ENCODE results near the gene SYT2.

The SYT2 gene

DNA sequence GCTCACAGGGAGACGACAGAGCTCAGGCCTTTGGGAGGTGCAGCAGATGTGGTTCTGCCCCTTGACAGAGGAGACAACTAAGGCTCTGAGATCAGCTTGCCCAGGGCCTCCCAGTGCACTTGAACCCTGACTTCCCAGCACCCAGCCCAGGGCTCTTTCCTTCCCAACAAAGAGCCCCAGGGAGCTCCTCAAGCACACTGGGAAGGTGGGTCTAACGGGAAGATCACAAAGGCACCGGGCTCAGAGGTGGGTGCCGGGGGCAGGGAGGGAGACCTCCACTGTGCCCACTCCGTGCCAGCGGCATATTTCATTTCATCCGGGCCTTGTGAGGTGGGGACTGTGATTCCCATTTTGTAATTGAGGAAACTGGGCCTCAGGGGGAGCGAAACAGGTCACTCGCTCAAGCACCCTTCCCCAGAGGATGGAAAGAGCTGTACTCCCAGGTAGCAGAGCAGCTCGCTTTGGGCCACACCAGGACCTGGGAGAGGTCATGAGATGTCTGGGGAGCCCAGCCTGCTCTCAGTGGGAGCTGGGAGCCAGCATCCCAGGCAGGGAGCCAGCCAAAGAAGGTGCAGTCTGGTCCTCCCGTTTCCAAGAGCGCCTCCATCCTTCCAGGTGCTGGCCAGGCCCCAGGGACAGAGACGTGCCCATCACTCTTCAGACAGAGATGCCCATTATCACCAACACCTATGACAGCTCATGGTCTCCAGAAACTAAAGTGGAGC is 82.3 kb downstream of the SYT2 start:
- TF ChIP-seq SIN3A (IDR thresholded peaks at IDR 0.05; ENCODE audit: borderline replicate concordance, insufficient read depth, low read length), result no peak
- no peak for TF ChIP-seq FOXP2 (optimal IDR thresholded peaks at IDR 0.05; ENCODE audit: borderline replicate concordance, extremely low read depth, extremely low read length, insufficient read depth)
- TF ChIP-seq TAF1 (IDR thresholded peaks at IDR 0.05; ENCODE audit: borderline replicate concordance, insufficient read depth, low read length), result no peak
- no peak for TF ChIP-seq POLR2AphosphoS5 (IDR thresholded peaks at IDR 0.05; ENCODE audit: low read depth, low read length)
- TF ChIP-seq, protein P1, sequence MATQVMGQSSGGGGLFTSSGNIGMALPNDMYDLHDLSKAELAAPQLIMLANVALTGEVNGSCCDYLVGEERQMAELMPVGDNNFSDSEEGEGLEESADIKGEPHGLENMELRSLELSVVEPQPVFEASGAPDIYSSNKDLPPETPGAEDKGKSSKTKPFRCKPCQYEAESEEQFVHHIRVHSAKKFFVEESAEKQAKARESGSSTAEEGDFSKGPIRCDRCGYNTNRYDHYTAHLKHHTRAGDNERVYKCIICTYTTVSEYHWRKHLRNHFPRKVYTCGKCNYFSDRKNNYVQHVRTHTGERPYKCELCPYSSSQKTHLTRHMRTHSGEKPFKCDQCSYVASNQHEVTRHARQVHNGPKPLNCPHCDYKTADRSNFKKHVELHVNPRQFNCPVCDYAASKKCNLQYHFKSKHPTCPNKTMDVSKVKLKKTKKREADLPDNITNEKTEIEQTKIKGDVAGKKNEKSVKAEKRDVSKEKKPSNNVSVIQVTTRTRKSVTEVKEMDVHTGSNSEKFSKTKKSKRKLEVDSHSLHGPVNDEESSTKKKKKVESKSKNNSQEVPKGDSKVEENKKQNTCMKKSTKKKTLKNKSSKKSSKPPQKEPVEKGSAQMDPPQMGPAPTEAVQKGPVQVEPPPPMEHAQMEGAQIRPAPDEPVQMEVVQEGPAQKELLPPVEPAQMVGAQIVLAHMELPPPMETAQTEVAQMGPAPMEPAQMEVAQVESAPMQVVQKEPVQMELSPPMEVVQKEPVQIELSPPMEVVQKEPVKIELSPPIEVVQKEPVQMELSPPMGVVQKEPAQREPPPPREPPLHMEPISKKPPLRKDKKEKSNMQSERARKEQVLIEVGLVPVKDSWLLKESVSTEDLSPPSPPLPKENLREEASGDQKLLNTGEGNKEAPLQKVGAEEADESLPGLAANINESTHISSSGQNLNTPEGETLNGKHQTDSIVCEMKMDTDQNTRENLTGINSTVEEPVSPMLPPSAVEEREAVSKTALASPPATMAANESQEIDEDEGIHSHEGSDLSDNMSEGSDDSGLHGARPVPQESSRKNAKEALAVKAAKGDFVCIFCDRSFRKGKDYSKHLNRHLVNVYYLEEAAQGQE (IDR thresholded peaks at IDR 0.05; ENCODE audit: insufficient read depth in 1 of 2, low read depth in 2 of 2, low read length in 2 of 2), result no peak

- TF ChIP-seq POLR2AphosphoS5 (IDR thresholded peaks at IDR 0.05; ENCODE audit: low read depth, low read length) (no peak), TAF1 (IDR thresholded peaks at IDR 0.05; ENCODE audit: borderline replicate concordance, insufficient read depth, low read length) (no peak), FOXP2 (optimal IDR thresholded peaks at IDR 0.05; ENCODE audit: borderline replicate concordance, extremely low read depth, extremely low read length, insufficient read depth) (no peak), SIN3A (IDR thresholded peaks at IDR 0.05; ENCODE audit: borderline replicate concordance, insufficient read depth, low read length) (no peak)
- TF ChIP-seq, protein P1 (IDR thresholded peaks at IDR 0.05; ENCODE audit: insufficient read depth in 1 of 2, low read depth in 2 of 2, low read length in 2 of 2), result no peak
These were observed 84.6 kb downstream of the SYT2 start for GRCh38 chr1:202625416-202626360.

GRCh38 chr1:202624781-202625108 is 85.5 kb downstream of the SYT2 start:
- no peak for TF ChIP-seq SIN3A (IDR thresholded peaks at IDR 0.05; ENCODE audit: borderline replicate concordance, insufficient read depth, low read length)
- TF ChIP-seq FOXP2 (optimal IDR thresholded peaks at IDR 0.05; ENCODE audit: borderline replicate concordance, extremely low read depth, extremely low read length, insufficient read depth), result no peak
- TF ChIP-seq POLR2AphosphoS5 (IDR thresholded peaks at IDR 0.05; ENCODE audit: low read depth, low read length), result no peak
- TF ChIP-seq, protein P1 (IDR thresholded peaks at IDR 0.05; ENCODE audit: insufficient read depth in 1 of 2, low read depth in 2 of 2, low read length in 2 of 2), result no peak
- TF ChIP-seq TAF1 (IDR thresholded peaks at IDR 0.05; ENCODE audit: borderline replicate concordance, insufficient read depth, low read length), result no peak

GRCh38 chr1:202624088-202624780 is 86.0 kb downstream of the SYT2 start:
- TF ChIP-seq, protein P1 (IDR thresholded peaks at IDR 0.05; ENCODE audit: insufficient read depth in 1 of 2, low read depth in 2 of 2, low read length in 2 of 2), result no peak

Measured in PFSK-1 (cell line).